ENCODE data around the gene DYNC1I2.
"Not testable (repeated sequence)": the region's sequence is repeated elsewhere in the genome, so short reads cannot be mapped to it uniquely, and the experiment has no call there.

The DYNC1I2 gene

GRCh38 chr2:171718720-171719119, 31.5 kb downstream of the DYNC1I2 start:
- no peak for DNase-seq

DNA sequence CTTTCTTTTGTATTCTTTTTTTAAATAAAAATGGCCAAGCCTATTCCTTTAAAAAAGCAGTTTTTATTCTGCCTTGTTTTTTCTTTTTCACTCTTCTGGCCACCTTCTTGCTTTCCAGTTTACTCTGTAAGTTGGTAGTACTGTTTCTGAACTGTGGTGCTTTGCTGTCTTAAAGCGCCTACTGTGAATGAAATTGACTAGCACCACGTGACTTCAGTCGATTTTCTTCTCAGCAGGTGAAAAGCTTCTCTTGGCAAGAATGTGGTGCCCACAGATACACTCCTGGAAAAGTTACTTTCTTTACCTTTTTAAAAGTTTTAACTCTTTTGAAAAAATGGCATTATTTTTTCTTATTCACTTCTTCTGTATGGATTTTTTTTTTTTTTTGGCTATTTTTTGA, 32.4 kb downstream of the DYNC1I2 start:
- no peak for DNase-seq

- no peak for DNase-seq
These were observed 36.7 kb downstream of the DYNC1I2 start for GRCh38 chr2:171723716-171724683.

DNA sequence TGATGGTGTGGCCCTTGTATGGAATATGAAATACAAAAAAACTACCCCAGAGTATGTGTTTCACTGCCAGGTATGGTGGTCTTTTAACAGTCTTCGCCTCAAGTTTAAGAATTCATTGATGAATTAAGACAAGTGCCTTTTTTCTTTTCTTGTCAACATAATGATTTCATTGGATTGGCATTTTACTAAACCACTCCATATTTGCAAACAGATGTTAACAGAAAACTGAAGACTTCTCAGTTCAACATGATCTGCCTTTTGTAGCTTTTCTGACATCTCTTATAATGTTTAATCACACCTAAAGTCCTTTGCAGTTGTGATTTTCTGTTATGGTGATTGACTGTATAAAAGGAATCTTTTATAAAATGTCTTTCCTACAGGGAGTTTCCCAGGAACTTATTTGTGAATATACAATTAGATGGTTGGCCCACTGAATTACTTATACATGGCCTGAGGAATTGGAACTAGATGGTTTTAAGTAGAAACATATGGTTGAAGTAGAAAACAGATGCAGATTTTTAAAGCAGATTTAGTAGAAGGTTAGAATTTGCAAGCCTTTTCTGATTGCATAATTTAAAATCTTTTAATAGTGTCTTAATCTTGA, 39.7 kb downstream of the DYNC1I2 start:
- DNase-seq = no peak

DNA sequence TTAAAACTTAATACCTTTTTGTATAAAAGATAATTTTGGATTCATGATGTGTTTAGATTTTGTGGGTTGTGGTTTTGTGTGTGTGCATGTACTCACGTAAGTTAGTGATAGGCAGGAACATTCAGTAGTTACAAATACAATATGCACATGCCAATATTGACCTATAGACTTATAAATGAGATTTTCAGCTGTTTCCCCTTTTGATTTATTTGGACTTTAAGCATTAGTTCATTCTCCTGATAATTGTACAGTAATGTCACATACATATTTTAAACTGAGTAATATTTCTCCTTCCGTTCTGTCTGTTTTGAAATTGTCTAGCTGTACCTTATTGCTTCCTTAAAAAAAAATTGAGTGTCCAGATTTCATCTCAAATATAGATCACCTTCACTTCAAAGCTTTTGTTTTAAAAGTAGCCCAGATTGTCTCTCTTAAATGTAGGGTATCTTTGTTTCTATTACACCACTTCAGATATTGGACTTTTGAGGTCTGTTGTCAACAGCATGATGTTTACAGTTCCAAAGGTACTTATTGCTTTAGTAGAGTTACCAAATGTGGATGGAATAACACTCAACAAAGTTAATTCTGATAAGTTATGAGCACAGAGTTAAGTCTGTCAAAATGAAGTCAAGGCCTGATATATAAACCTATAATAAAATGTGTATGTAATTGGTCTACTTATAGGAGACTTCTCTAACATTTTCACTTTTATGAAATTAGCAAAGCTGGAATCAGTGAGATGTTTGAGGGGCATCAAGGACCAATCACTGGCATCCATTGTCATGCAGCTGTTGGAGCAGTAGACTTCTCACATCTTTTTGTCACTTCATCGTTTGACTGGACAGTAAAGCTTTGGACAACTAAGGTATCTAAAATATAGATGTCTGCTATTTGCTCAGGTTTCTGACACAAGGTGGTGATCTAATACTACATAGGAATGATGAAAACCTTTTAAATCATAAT, 42.0 kb downstream of the DYNC1I2 start:
- DNase-seq = no peak

- no peak for DNase-seq
These were observed 42.7 kb downstream of the DYNC1I2 start for GRCh38 chr2:171729952-171730317.

GRCh38 chr2:171735991-171736710, 48.9 kb downstream of the DYNC1I2 start:
- DNase-seq = no peak

DNA sequence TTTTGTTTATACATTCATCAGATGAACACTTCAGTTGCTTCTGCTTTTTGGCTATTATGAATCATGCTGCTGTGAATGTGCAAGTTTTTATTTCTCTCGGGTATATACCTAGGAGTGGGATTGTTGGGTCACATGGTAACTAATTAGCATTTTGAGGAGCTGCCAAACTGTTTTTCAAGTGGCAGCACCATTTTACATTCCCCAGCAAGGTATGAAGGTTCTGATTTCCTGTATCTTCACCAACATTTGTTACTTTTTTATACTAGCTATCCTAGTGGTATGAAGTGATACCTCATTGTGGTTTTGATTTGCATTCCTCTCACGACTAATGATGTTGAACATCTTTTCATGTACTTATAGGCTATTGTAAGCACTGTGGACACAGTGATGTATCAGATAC, 53.9 kb downstream of the DYNC1I2 start:
- peak in 2 of 4 experiments; percentile 2 to 10 for DNase-seq

- DNase-seq = no peak
These were observed 55.5 kb downstream of the DYNC1I2 start for GRCh38 chr2:171742760-171743159.

DNA sequence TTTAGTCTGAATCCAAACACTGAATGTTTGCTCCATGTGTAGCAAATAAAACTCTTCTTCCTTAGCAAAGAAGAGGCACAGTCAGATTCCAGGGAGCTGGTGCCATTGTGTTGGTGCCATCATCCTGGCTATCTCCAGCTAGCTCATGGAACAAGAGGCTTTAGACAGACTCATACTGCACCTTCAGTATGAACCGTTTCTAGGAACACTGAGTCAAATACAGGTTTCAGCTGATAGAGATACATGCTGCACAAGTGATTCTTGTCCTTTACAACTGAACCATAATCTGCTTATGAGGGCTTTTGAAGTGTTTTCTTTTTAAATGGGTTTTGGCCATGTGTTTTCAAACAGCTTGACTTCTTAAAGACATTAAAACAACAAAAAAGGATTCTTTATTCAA, 57.9 kb downstream of the DYNC1I2 start:
- DNase-seq = no peak

DNA sequence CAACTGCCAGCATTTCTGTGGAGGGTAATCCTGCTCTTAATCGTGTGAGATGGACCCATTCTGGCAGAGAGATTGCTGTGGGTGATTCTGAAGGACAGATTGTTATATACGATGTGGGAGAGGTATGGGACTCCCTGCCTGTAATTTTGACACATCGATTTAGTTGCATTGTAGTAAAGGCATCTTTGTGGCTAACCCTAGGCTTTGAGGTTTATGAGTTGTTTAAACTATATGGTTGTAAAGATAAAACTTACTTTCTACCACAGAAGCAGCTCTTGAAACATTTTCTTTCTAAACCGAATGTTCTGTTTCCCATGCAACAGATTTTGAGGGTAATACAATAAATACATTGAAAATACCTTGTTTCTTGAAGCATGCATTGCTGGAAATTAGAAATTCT, 58.5 kb downstream of the DYNC1I2 start:
- DNase-seq = no peak

- DNase-seq = no peak
These were observed 60.1 kb downstream of the DYNC1I2 start for GRCh38 chr2:171747371-171747770.

DNA sequence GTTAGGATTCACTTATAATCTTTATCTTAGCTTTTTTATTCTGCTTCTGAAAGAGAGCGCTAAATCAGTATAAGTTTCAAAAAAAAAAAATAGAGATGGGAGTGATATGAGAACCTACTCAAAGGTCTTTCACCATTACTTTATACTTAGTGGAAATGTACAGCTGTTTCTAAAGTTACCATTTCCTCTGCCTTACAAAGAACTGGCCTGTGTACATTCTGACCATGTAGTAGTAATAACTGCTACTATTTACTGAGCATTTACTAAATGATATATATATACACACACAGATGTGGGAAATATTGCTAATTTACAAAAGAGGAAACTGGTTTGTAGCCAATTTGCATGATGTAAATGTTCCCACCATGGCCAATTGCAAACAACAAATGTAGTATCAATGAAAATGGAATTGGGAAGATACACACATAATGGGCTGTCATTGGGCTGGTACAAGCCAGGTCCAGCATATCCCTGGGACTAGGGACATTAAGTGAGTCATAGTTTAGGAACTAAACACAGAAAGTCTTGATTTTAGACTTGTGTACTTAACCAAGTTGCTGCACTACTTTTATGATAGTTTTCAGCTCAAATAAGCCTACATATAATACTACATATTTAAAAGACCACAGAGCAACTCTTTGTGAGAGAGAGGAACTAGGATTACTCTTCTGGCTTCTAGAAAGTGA, 67.1 kb downstream of the DYNC1I2 start:
- DNase-seq = no peak

GRCh38 chr2:171758762-171759161, 71.5 kb downstream of the DYNC1I2 start:
- not testable (repeated sequence) for DNase-seq

- DNase-seq = not testable (repeated sequence)
These were observed 73.9 kb downstream of the DYNC1I2 start for GRCh38 chr2:171761176-171761575.

GRCh38 chr2:171762879-171763573, 75.8 kb downstream of the DYNC1I2 start:
- no peak for DNase-seq

- no peak for DNase-seq
These were observed 76.3 kb downstream of the DYNC1I2 start for GRCh38 chr2:171763602-171764001.

GRCh38 chr2:171771463-171771862, 84.2 kb downstream of the DYNC1I2 start:
- no peak for DNase-seq

- no peak for DNase-seq
These were observed 85.1 kb downstream of the DYNC1I2 start for GRCh38 chr2:171772373-171772772.

- DNase-seq = not testable (repeated sequence)
These were observed 87.3 kb downstream of the DYNC1I2 start for GRCh38 chr2:171774581-171774980.

DNA sequence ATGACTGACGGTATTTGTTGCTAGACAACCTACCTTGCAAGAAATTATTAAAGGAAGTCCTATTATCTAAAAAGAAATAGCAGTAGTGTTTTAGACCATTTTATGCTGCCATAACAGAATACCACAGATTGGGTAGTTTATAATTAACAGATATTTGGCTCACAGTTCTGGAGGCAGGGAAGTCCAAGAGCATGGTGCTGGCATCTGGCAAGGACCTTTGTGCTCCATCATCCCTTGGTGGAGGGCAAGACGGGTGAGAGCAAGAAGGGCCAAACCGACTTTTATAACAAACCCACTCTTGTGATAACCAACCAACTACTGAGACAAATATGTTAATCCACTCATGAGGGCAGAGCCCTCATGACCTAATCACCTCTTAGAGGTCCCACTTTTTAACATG, 91.2 kb downstream of the DYNC1I2 start:
- no peak for DNase-seq

Measured in suppressor macrophage (primary cell).